ENCODE data around the gene ANGPTL1.

ANGPTL1 gene, protein sequence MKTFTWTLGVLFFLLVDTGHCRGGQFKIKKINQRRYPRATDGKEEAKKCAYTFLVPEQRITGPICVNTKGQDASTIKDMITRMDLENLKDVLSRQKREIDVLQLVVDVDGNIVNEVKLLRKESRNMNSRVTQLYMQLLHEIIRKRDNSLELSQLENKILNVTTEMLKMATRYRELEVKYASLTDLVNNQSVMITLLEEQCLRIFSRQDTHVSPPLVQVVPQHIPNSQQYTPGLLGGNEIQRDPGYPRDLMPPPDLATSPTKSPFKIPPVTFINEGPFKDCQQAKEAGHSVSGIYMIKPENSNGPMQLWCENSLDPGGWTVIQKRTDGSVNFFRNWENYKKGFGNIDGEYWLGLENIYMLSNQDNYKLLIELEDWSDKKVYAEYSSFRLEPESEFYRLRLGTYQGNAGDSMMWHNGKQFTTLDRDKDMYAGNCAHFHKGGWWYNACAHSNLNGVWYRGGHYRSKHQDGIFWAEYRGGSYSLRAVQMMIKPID

DNA sequence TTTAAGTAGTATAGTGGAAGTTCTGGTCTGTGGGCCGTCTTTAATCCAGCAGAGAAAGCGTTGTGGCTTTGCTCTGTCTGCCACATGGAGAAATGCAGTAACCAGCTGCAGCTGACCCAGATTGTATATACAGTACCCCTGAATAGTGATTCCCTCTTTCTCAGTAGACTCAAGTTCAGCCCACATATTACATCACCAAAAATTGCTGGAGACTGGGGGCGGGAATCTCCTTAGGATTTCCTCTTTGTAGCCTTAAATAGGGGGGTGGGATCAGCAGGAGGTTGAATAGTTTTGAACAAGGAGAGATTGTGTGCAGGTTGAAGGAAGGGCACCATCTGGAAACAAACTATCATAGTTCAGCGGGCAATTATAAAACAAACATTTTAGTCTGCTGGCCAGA is at the start of gene ANGPTL1:
Gene ANGPTL1 (minus strand): TSS at position 134 of the 400 bp plus-strand sequence. CDS start 5,301 bp downstream, outside the sequence.
- Histone ChIP-seq H4K20me1 (ENCODE audit: insufficient read depth, low read length) (no peaks in the 10 kb centered on the region), H3K27me3 (ENCODE audit: insufficient read depth, low read length) (no peaks in the 10 kb centered on the region), H3K4me2 (ENCODE audit: low read length) (no peak within 1 kb of the TSS), H3K36me3 (ENCODE audit: insufficient read depth, low read length) (peaks cover 75% of the 10 kb centered on the region; the same call in 1 of the 2 replicates), H3K9me3 (ENCODE audit: low read length) (no peaks in the 10 kb centered on the region), H3K9ac (ENCODE audit: low read length) (no peak within 1 kb of the TSS), H3K9me2 (ENCODE audit: low read depth, low read length) (no peaks in the 10 kb centered on the region), H3K4me3 (ENCODE audit: low read depth, low read length, poor library complexity, severe bottlenecking) (no peak within 1 kb of the TSS), H3F3A (ENCODE audit: insufficient read depth, low read length) (no peaks in the 10 kb centered on the region), H2AFZ (ENCODE audit: low read length) (no peak within 1 kb of the TSS), H3K4me1 (ENCODE audit: insufficient read depth, low read length, severe bottlenecking) (peaks cover 19% of the 10 kb centered on the region), H3K79me2 (ENCODE audit: insufficient read depth, low read length) (0 out of 2 replicates have a peak, but pooled peaks cover 3% of the 10 kb centered on the region), H3K27ac (ENCODE audit: low read depth, low read length, poor library complexity, severe bottlenecking) (no peak within 1 kb of the TSS)
- no peak for TF ChIP-seq EZH2 (IDR thresholded peaks at IDR 0.05; ENCODE audit: borderline replicate concordance, low read length)
- TF ChIP-seq, protein P1, sequence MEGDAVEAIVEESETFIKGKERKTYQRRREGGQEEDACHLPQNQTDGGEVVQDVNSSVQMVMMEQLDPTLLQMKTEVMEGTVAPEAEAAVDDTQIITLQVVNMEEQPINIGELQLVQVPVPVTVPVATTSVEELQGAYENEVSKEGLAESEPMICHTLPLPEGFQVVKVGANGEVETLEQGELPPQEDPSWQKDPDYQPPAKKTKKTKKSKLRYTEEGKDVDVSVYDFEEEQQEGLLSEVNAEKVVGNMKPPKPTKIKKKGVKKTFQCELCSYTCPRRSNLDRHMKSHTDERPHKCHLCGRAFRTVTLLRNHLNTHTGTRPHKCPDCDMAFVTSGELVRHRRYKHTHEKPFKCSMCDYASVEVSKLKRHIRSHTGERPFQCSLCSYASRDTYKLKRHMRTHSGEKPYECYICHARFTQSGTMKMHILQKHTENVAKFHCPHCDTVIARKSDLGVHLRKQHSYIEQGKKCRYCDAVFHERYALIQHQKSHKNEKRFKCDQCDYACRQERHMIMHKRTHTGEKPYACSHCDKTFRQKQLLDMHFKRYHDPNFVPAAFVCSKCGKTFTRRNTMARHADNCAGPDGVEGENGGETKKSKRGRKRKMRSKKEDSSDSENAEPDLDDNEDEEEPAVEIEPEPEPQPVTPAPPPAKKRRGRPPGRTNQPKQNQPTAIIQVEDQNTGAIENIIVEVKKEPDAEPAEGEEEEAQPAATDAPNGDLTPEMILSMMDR (IDR thresholded peaks at IDR 0.05; ENCODE audit: low read length) = no peak

DNA sequence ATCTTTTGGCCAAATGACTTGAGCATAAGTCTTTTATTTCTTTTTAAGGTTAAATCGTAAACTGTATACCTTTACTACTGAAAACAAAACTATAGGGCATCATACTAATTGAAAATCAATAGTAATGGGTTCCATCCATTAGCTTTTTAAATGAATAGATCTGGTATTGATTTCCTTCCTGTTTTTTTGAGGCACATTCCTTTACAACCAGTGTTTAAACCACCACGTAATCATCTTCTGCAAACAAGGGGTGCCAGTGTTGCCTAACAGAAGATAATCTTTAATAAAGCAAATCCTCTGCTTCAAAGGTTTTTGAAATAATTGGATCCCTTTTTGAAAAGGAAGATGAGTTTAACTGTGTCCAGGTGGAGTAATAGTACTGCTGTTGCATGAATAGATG is 48.7 kb upstream of the ANGPTL1 start:
- Histone ChIP-seq H3K4me3 (ENCODE audit: low read depth, low read length, poor library complexity, severe bottlenecking) (no peak overlapping the region), H3K4me2 (ENCODE audit: low read length) (no peak overlapping the region), H4K20me1 (ENCODE audit: insufficient read depth, low read length) (no peaks in the 10 kb centered on the region), H3K79me2 (ENCODE audit: insufficient read depth, low read length) (no peaks in the 10 kb centered on the region), H3F3A (ENCODE audit: insufficient read depth, low read length) (no peaks in the 10 kb centered on the region), H3K27me3 (ENCODE audit: insufficient read depth, low read length) (no peaks in the 10 kb centered on the region), H3K9ac (ENCODE audit: low read length) (no peak overlapping the region), H2AFZ (ENCODE audit: low read length) (no peak overlapping the region), H3K27ac (ENCODE audit: low read depth, low read length, poor library complexity, severe bottlenecking) (no peak overlapping the region), H3K36me3 (ENCODE audit: insufficient read depth, low read length) (peaks cover 97% of the 10 kb centered on the region), H3K9me2 (ENCODE audit: low read depth, low read length) (no peaks in the 10 kb centered on the region), H3K9me3 (ENCODE audit: low read length) (no peaks in the 10 kb centered on the region), H3K4me1 (ENCODE audit: insufficient read depth, low read length, severe bottlenecking) (no peaks in the 10 kb centered on the region)
- TF ChIP-seq EZH2 (IDR thresholded peaks at IDR 0.05; ENCODE audit: borderline replicate concordance, low read length) = no peak
- TF ChIP-seq, protein P1 (IDR thresholded peaks at IDR 0.05; ENCODE audit: low read length) = no peak

DNA sequence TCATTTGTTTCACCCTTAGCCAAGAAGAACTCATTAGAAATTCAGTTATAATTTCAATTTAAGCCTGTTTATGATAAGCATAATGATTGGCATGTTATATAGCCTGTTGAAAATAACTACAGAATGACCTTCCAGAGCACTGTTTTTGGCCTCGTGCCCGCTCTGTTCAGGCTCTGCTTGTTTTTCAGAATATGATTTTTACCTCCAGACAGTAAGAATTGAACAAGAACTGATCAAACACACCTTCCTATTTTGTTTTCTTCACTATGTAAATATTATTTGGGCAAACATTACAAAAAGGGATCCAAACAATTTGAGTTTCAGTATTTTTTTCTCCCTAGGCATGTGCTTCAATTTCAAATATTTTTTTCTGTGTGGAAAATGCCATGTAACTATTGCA is 48.1 kb upstream of the ANGPTL1 start:
- no peak overlapping the region for H2AFZ ChIP-seq (ENCODE audit: low read length)
- no peaks in the 10 kb centered on the region for H3K4me1 ChIP-seq (ENCODE audit: insufficient read depth, low read length, severe bottlenecking)
- H3K36me3 ChIP-seq (ENCODE audit: insufficient read depth, low read length) = peaks cover 97% of the 10 kb centered on the region
- no peaks in the 10 kb centered on the region for H3K79me2 ChIP-seq (ENCODE audit: insufficient read depth, low read length)
- H3K27me3 ChIP-seq (ENCODE audit: insufficient read depth, low read length) = no peaks in the 10 kb centered on the region
- H3F3A ChIP-seq (ENCODE audit: insufficient read depth, low read length) = no peaks in the 10 kb centered on the region
- TF ChIP-seq, protein P1 (IDR thresholded peaks at IDR 0.05; ENCODE audit: low read length) = no peak
- TF ChIP-seq EZH2 (IDR thresholded peaks at IDR 0.05; ENCODE audit: borderline replicate concordance, low read length) = no peak
- H4K20me1 ChIP-seq (ENCODE audit: insufficient read depth, low read length) = no peaks in the 10 kb centered on the region
- no peak overlapping the region for H3K9ac ChIP-seq (ENCODE audit: low read length)
- H3K27ac ChIP-seq (ENCODE audit: low read depth, low read length, poor library complexity, severe bottlenecking) = no peak overlapping the region
- no peaks in the 10 kb centered on the region for H3K9me3 ChIP-seq (ENCODE audit: low read length)
- H3K9me2 ChIP-seq (ENCODE audit: low read depth, low read length) = no peaks in the 10 kb centered on the region
- no peak overlapping the region for H3K4me2 ChIP-seq (ENCODE audit: low read length)
- H3K4me3 ChIP-seq (ENCODE audit: low read depth, low read length, poor library complexity, severe bottlenecking) = no peak overlapping the region
